Liver (tissue), 9 donors: Measurements from ENCODE around the gene B3GAT3. TPM values are rescaled to one million over a fixed set of nuclear protein-coding genes. Genes with fewer than 3 reads are reported as not detected.
A peak's percentile ranks its signal among the peaks of the same experiment; 100 is the strongest.

ENCODE experiments used
- DNase-seq: peaks from one replicate; pipeline ENCODE4 v3.0.0-alpha.2; 2017; ENCODE audit warnings: low spot score
- H3K27ac ChIP-seq, 2 donors: one replicate each; pipeline ENCODE4 v1.7.0; 2013; ENCODE audit warnings: inconsistent platforms in 2 of 2, low read length in 2 of 2, control low read depth in 1 of 2, low read depth in 1 of 2, mild to moderate bottlenecking in 1 of 2
- H3K27me3 ChIP-seq, 4 donors: one replicate each; pipeline versions ENCODE4 v1.6.1 to v1.7.0; 2013; ENCODE audit warnings: low read length in 3 of 4, inconsistent platforms in 1 of 4, mild to moderate bottlenecking in 1 of 4, moderate library complexity in 1 of 4; ENCODE audit not compliant: control insufficient read depth in 4 of 4, insufficient read depth in 4 of 4
- H3K36me3 ChIP-seq, 4 donors: one replicate each; pipeline versions ENCODE4 v1.6.1 to v1.7.0; 2013; ENCODE audit warnings: low read length in 3 of 4, mild to moderate bottlenecking in 3 of 4, low read depth in 1 of 4, moderate library complexity in 1 of 4; ENCODE audit not compliant: control insufficient read depth in 4 of 4, insufficient read depth in 3 of 4
- H3K4me1 ChIP-seq, 4 donors: one replicate each; pipeline versions ENCODE4 v1.6.1 to v1.7.0; 2013; ENCODE audit warnings: low read length in 3 of 4, mild to moderate bottlenecking in 3 of 4, moderate library complexity in 1 of 4; ENCODE audit not compliant: control insufficient read depth in 4 of 4, insufficient read depth in 4 of 4
- H3K4me3 ChIP-seq, 3 donors: one replicate each; pipeline versions ENCODE4 v1.6.1 to v1.7.0; 2013; ENCODE audit warnings: low read length in 3 of 3, control low read depth in 1 of 3, low read depth in 1 of 3, mild to moderate bottlenecking in 1 of 3
- H3K9ac ChIP-seq, 2 donors: one replicate each; pipeline ENCODE4 v1.7.0; 2013; ENCODE audit warnings: low read length in 2 of 2, mild to moderate bottlenecking in 2 of 2, moderate library complexity in 2 of 2, control low read depth in 1 of 2, low read depth in 1 of 2
- H3K9me3 ChIP-seq, 4 donors: one replicate each; pipeline versions ENCODE4 v1.6.1 to v1.7.0; 2013; ENCODE audit warnings: low read length in 3 of 4; ENCODE audit not compliant: control insufficient read depth in 4 of 4
- ATF3 ChIP-seq: IDR thresholded peaks from 2 replicates; pipeline ENCODE4 v1.6.1; 2016; ENCODE audit warnings: antibody characterized with exemption
- CTCF ChIP-seq: fragments of 150-350 bp; IDR thresholded peaks from 2 replicates; pipeline ENCODE4 v1.5.1; 2017; ENCODE audit warnings: improper control_type of control experiment, low read depth, low read length; ENCODE audit not compliant: missing input control
- EGR1 ChIP-seq, 2 donors: IDR thresholded peaks; 2 replicates each; pipeline ENCODE4 v1.6.1; 2016 to 2018; ENCODE audit warnings: antibody characterized with exemption in 2 of 2, low read depth in 2 of 2
- FOXA1 ChIP-seq: IDR thresholded peaks from 2 replicates; pipeline ENCODE4 v1.6.1; 2016; ENCODE audit warnings: antibody characterized with exemption
- FOXA2 ChIP-seq: IDR thresholded peaks from 2 replicates; pipeline ENCODE4 v1.6.1; 2016; ENCODE audit warnings: antibody characterized with exemption
- GABPA ChIP-seq, 2 donors: IDR thresholded peaks in 1 of 2; conservative IDR thresholded peaks in 1 of 2; 2 replicates each; pipeline ENCODE4 v1.6.1; 2016; ENCODE audit warnings: antibody characterized with exemption in 2 of 2, mild to moderate bottlenecking in 1 of 2, moderate library complexity in 1 of 2
- HNF4A ChIP-seq, 2 donors: conservative IDR thresholded peaks; 2 replicates each; pipeline ENCODE4 v1.6.1; 2016; ENCODE audit warnings: antibody characterized with exemption in 2 of 2, mild to moderate bottlenecking in 2 of 2
- HNF4G ChIP-seq: IDR thresholded peaks from 2 replicates; pipeline ENCODE4 v1.6.1; 2016; ENCODE audit warnings: antibody characterized with exemption
- JUND ChIP-seq, 2 donors: IDR thresholded peaks; 2 replicates each; pipeline ENCODE4 v1.6.1; 2016; ENCODE audit warnings: antibody characterized with exemption in 2 of 2
- MAX ChIP-seq: IDR thresholded peaks from 2 replicates; pipeline ENCODE4 v1.6.1; 2016; ENCODE audit warnings: antibody characterized with exemption
- NR2F2 ChIP-seq: IDR thresholded peaks from 2 replicates; pipeline ENCODE4 v1.6.1; 2016; ENCODE audit warnings: antibody characterized with exemption
- RAD21 ChIP-seq, 2 donors: IDR thresholded peaks; 2 replicates each; pipeline ENCODE4 v1.6.1; 2016; ENCODE audit warnings: antibody characterized with exemption in 2 of 2, mild to moderate bottlenecking in 2 of 2
- REST ChIP-seq: IDR thresholded peaks from 2 replicates; pipeline ENCODE4 v1.6.1; 2016; ENCODE audit warnings: antibody characterized with exemption, mild to moderate bottlenecking
- RXRA ChIP-seq, 2 donors: IDR thresholded peaks; 2 replicates each; pipeline ENCODE4 v1.6.1; 2017 to 2018; ENCODE audit warnings: antibody characterized with exemption in 2 of 2, mild to moderate bottlenecking in 1 of 2
- SP1 ChIP-seq: IDR thresholded peaks from 2 replicates; pipeline ENCODE4 v1.6.1; 2018; ENCODE audit warnings: antibody characterized with exemption, mild to moderate bottlenecking
- TAF1 ChIP-seq: conservative IDR thresholded peaks from 2 replicates; pipeline ENCODE4 v1.6.1; 2016; ENCODE audit warnings: antibody characterized with exemption, mild to moderate bottlenecking
- YY1 ChIP-seq: IDR thresholded peaks from 2 replicates; pipeline ENCODE4 v1.6.1; 2016; ENCODE audit warnings: antibody characterized with exemption, mild to moderate bottlenecking
- ZBTB33 ChIP-seq: IDR thresholded peaks from 2 replicates; pipeline ENCODE4 v1.6.1; 2016; ENCODE audit warnings: antibody characterized with exemption
- whole genome bisulfite sequencing: extraction: QIAGEN DNeasy Blood & Tissue Kit; methylation state at CpG from one replicate; pipeline ENCODE4 v1.1.7; 2013; 5-methylcytosine and 5-hydroxymethylcytosine counted together
- polyA plus RNA-seq, 2 donors: library from polyadenylated mRNA; stranded (reverse) in 1 of 2; unstranded in 1 of 2; fragments of 200-250 nt in 1 of 2; fragments of >200 nt in 1 of 2; fragmentation: Nextera tagmentation in 1 of 2; extraction: Ambion mirVana in 1 of 2; gene quantifications; one replicate each; pipeline versions ENCODE4 v1.2.1 to v1.2.3, GENCODE V29; 2013 to 2015
- total RNA-seq, 2 donors: library from RNA; depleted of rRNA; stranded (reverse); fragments of >200 nt; gene quantifications; one replicate each; pipeline ENCODE4 v1.2.3, GENCODE V29; 2014
- donor health status: healthy.
- donor health status: healthy.
- donor health status: healthy.
- donor health status: healthy.
- donor health status: healthy.

B3GAT3 gene
- total RNA-seq (10 to 100 TPM; 13.1 TPM), polyA plus RNA-seq (10 to 100 TPM; 22.5 to 29.2 TPM)

GRCh38 chr11:62621567-62622470 is at the start of gene B3GAT3:
Gene B3GAT3 (minus strand): TSS chr11:62621986. CDS start chr11:62621947, 39 bp downstream.
- H3K9ac ChIP-seq: peak within 1 kb of the TSS; percentile 33 to 77
- H3K27ac ChIP-seq: peak within 1 kb of the TSS; percentile 80 to 96
- TF ChIP-seq MAX: peak; percentile 94
- no peak for TF ChIP-seq TAF1
- peak; percentile 96 to 99 for TF ChIP-seq GABPA (IDR thresholded peaks at IDR 0.05 in 1 of 2, conservative IDR thresholded peaks at IDR 0.05 in 1 of 2)
- no peak for TF ChIP-seq FOXA2
- TF ChIP-seq NR2F2: no peak
- TF ChIP-seq EGR1 (IDR thresholded peaks at IDR 0.05; ENCODE audit: low read depth in 2 of 2): peak; percentile 26 to 61
- no peak for TF ChIP-seq FOXA1
- TF ChIP-seq REST: peak; percentile 45
- peak; percentile 82 for TF ChIP-seq ZBTB33
- peak; percentile 6 for TF ChIP-seq CTCF
- TF ChIP-seq RAD21 (IDR thresholded peaks at IDR 0.05): no peak
- peak in 1 of 2 donors; percentile 35 for TF ChIP-seq HNF4A (conservative IDR thresholded peaks at IDR 0.05)
- no peak for TF ChIP-seq HNF4G
- peak; percentile 78 to 88 for TF ChIP-seq JUND (IDR thresholded peaks at IDR 0.05)
- TF ChIP-seq YY1: peak; percentile 61
- peak; percentile 83 for TF ChIP-seq SP1
- peak; percentile 35 to 38 for TF ChIP-seq RXRA (IDR thresholded peaks at IDR 0.05)
- TF ChIP-seq ATF3: peak; percentile 40
- no peaks in the 10 kb centered on the region for H3K27me3 ChIP-seq
- H3K9me3 ChIP-seq: no peaks in the 10 kb centered on the region
- H3K4me1 ChIP-seq: peaks cover 4 to 17% (median 10%) of the 10 kb centered on the region in 4 donors
- WGBS: under 1% methylated on average over 77 of the region's 77 CpGs
- peak within 1 kb of the TSS; percentile 68 to 89 (median 74) for H3K4me3 ChIP-seq
- peak; percentile 93 for DNase-seq
- peaks cover 6 to 24% (median 19%) of the 10 kb centered on the region in 4 donors for H3K36me3 ChIP-seq
